ENCODE results near the gene BHLHE23.

GRCh38 chr20:63027922-63028389 is 21.2 kb upstream of the BHLHE23 start:
- TF ChIP-seq CTCF (IDR thresholded peaks at IDR 0.05) (no peak), EP300 (IDR thresholded peaks at IDR 0.05; ENCODE audit: borderline replicate concordance in 1 of 2, low read depth in 1 of 2, low read length in 1 of 2) (no peak), ELF1 (IDR thresholded peaks at IDR 0.05) (no peak), ZBTB33 (IDR thresholded peaks at IDR 0.05; ENCODE audit: borderline replicate concordance, low read depth) (no peak), FOSL2 (IDR thresholded peaks at IDR 0.05; ENCODE audit: borderline replicate concordance, low read depth) (no peak), YY1 (IDR thresholded peaks at IDR 0.05; ENCODE audit: low read depth) (no peak)

Data from SK-N-SH (cell line).